Neural progenitor cell (in vitro differentiated cells): Measurements from ENCODE around the gene ISLR. TPM values are rescaled to one million over a fixed set of nuclear protein-coding genes. Genes with fewer than 3 reads are reported as not detected.
A peak's percentile ranks its signal among the peaks of the same experiment; 100 is the strongest.

Experiments
- DNase-seq: peaks from one replicate; pipeline ENCODE4 v3.0.0-alpha.2; 2016; ENCODE audit warnings: low spot score
- H2AFZ ChIP-seq: fragments of 200-600 bp; sonication (generic); replicated peaks from 2 replicates; pipeline ENCODE4 v1.6.1; 2016; ENCODE audit warnings: antibody characterized with exemption
- H3F3A ChIP-seq: fragments of 200-600 bp; sonication (generic); 2 replicates; pipeline ENCODE4 v1.6.1; 2016; ENCODE audit warnings: antibody characterized with exemption, low read depth
- H3K27ac ChIP-seq: fragments of 200-600 bp; sonication (generic); 2 replicates; pipeline ENCODE4 v1.5.1; 2016; ENCODE audit warnings: mild to moderate bottlenecking
- H3K27me3 ChIP-seq: fragments of 200-600 bp; sonication (generic); 2 replicates; pipeline ENCODE4 v1.6.1; 2016; ENCODE audit warnings: mild to moderate bottlenecking, moderate library complexity
- H3K36me3 ChIP-seq: fragments of 200-600 bp; sonication (generic); 2 replicates; pipeline ENCODE4 v1.5.1; 2016
- H3K4me1 ChIP-seq: fragments of 200-600 bp; sonication (generic); 2 replicates; pipeline ENCODE4 v1.6.1; 2016; ENCODE audit warnings: mixed run types
- H3K4me2 ChIP-seq: fragments of 200-600 bp; sonication (generic); 2 replicates; pipeline ENCODE4 v1.6.1; 2016
- H3K4me3 ChIP-seq: fragments of 200-600 bp; sonication (generic); 2 replicates; pipeline ENCODE4 v1.5.1; 2016
- H3K79me2 ChIP-seq: fragments of 200-600 bp; sonication (generic); 2 replicates; pipeline ENCODE4 v1.6.1; 2016; ENCODE audit warnings: low read depth
- H3K9ac ChIP-seq: fragments of 200-600 bp; sonication (generic); 2 replicates; pipeline ENCODE4 v1.6.1; 2016
- H3K9me3 ChIP-seq: fragments of 200-600 bp; sonication (generic); 2 replicates; pipeline ENCODE4 v1.5.1; 2016; ENCODE audit warnings: low read depth
- H4K20me1 ChIP-seq: fragments of 200-600 bp; sonication (generic); 2 replicates; pipeline ENCODE4 v1.6.1; 2016; ENCODE audit warnings: low read depth
- H3K27ac Mint-ChIP-seq: 3 replicates; pipeline ENCODE4 v1.8.0; 2021; ENCODE audit warnings: mixed read lengths
- H3K27me3 Mint-ChIP-seq: 2 replicates; pipeline ENCODE4 v1.8.0; 2022; ENCODE audit warnings: low read depth, mild to moderate bottlenecking, inconsistent platforms, moderate library complexity, mixed read lengths; ENCODE audit not compliant: insufficient read depth
- H3K36me3 Mint-ChIP-seq: 3 replicates; pipeline ENCODE4 v1.8.0; 2021; ENCODE audit warnings: mixed read lengths
- H3K4me1 Mint-ChIP-seq: 3 replicates; pipeline ENCODE4 v1.8.0; 2021; ENCODE audit warnings: mixed read lengths
- H3K4me3 Mint-ChIP-seq: 3 replicates; pipeline ENCODE4 v1.8.0; 2021; ENCODE audit warnings: mild to moderate bottlenecking, moderate library complexity, mixed read lengths
- H3K9me3 Mint-ChIP-seq: 3 replicates; pipeline ENCODE4 v1.8.0; 2020; ENCODE audit warnings: mixed read lengths
- CTCF ChIP-seq: fragments of 200-600 bp; sonication (generic); IDR thresholded peaks from 2 replicates; pipeline ENCODE4 v1.5.1; 2017; ENCODE audit warnings: antibody characterized with exemption, mild to moderate bottlenecking
- EZH2 ChIP-seq: fragments of 200-600 bp; sonication (generic); IDR thresholded peaks from 2 replicates; pipeline ENCODE4 v1.6.1; 2017; ENCODE audit warnings: antibody characterized with exemption, mild to moderate bottlenecking, moderate library complexity
- EZH2phosphoT487 ChIP-seq: fragments of 200-600 bp; sonication (generic); IDR thresholded peaks from 2 replicates; pipeline ENCODE4 v1.6.1; 2017; ENCODE audit warnings: antibody characterized with exemption
- total RNA-seq: library from RNA; depleted of rRNA; stranded (reverse); fragments of >200 nt; gene quantifications from 2 replicates; pipeline ENCODE4 v1.2.3, GENCODE V29; 2015; ENCODE audit warnings: low replicate concordance

ISLR gene
- total RNA-seq, result 0.68 TPM in 1 of 2 replicates, not detected in the other

- no peaks in the 10 kb centered on the region for H3K79me2 ChIP-seq
- no peak within 1 kb of the TSS for H3K27ac ChIP-seq
- H3K27me3 Mint-ChIP-seq, result peaks cover 15% of the 10 kb centered on the region
- peak within 1 kb of the TSS; percentile 12 for H3K4me3 Mint-ChIP-seq
- no peaks in the 10 kb centered on the region for H3K36me3 ChIP-seq
- peaks cover 67% of the 10 kb centered on the region for H3K4me1 Mint-ChIP-seq
- no peak within 1 kb of the TSS for H3K4me3 ChIP-seq
- peak within 1 kb of the TSS; percentile 93 for H2AFZ ChIP-seq
- H3K27me3 ChIP-seq, result no peaks in the 10 kb centered on the region
- no peaks in the 10 kb centered on the region for H3K36me3 Mint-ChIP-seq
- peak within 1 kb of the TSS; percentile 42 for H3K4me2 ChIP-seq
- H3K9ac ChIP-seq, result no peak within 1 kb of the TSS
- H3K9me3 Mint-ChIP-seq, result peaks cover 3% of the 10 kb centered on the region
- no peaks in the 10 kb centered on the region for H3K9me3 ChIP-seq
- DNase-seq, result no peak
- H3K27ac Mint-ChIP-seq, result peak within 1 kb of the TSS; percentile 95
- H4K20me1 ChIP-seq, result no peaks in the 10 kb centered on the region
- H3F3A ChIP-seq, result peaks cover 6% of the 10 kb centered on the region
- H3K4me1 ChIP-seq, result peaks cover 23% of the 10 kb centered on the region
- TF ChIP-seq CTCF (no peak), EZH2phosphoT487 (no peak)
Measured at GRCh38 chr15:74173380-74174218, at the start of gene ISLR. Gene ISLR, plus strand, starts transcription at chr15:74173710. Its CDS starts 1,149 bp downstream, at chr15:74174859.

- Histone ChIP-seq H3K27ac (no peak overlapping the region), H3K79me2 (no peaks in the 10 kb centered on the region), H3K4me1 (peaks cover 26% of the 10 kb centered on the region), H3F3A (peaks cover 4% of the 10 kb centered on the region), H4K20me1 (peaks cover 5% of the 10 kb centered on the region), H3K27me3 (peaks cover 65% of the 10 kb centered on the region), H3K36me3 (no peaks in the 10 kb centered on the region), H2AFZ (no peak overlapping the region), H3K9ac (no peak overlapping the region), H3K4me2 (no peak overlapping the region), H3K4me3 (no peak overlapping the region), H3K9me3 (no peaks in the 10 kb centered on the region)
- peaks cover 55% of the 10 kb centered on the region for H3K4me1 Mint-ChIP-seq
- no peak overlapping the region for H3K27ac Mint-ChIP-seq
- no peak for DNase-seq
- no peak overlapping the region for H3K4me3 Mint-ChIP-seq
- H3K36me3 Mint-ChIP-seq, result no peaks in the 10 kb centered on the region
- H3K27me3 Mint-ChIP-seq, result peaks cover 42% of the 10 kb centered on the region
- TF ChIP-seq CTCF, result no peak
- no peak for TF ChIP-seq EZH2phosphoT487
- no peaks in the 10 kb centered on the region for H3K9me3 Mint-ChIP-seq
Measured at GRCh38 chr15:74124196-74124595, 49.3 kb upstream of the ISLR start.

GRCh38 chr15:74124759-74125158, 48.8 kb upstream of the ISLR start:
- Mint-ChIP-seq H3K27ac (no peak overlapping the region), H3K36me3 (no peaks in the 10 kb centered on the region), H3K4me3 (no peak overlapping the region), H3K4me1 (peaks cover 56% of the 10 kb centered on the region), H3K9me3 (no peaks in the 10 kb centered on the region), H3K27me3 (peaks cover 48% of the 10 kb centered on the region)
- Histone ChIP-seq H4K20me1 (peaks cover 11% of the 10 kb centered on the region), H3K27me3 (peaks cover 70% of the 10 kb centered on the region), H3K9me3 (no peaks in the 10 kb centered on the region), H3K36me3 (no peaks in the 10 kb centered on the region), H3K79me2 (no peaks in the 10 kb centered on the region), H3K4me1 (peaks cover 32% of the 10 kb centered on the region), H3K27ac (no peak overlapping the region), H3K9ac (no peak overlapping the region), H3F3A (peaks cover 10% of the 10 kb centered on the region), H3K4me2 (no peak overlapping the region), H2AFZ (no peak overlapping the region), H3K4me3 (no peak overlapping the region)
- DNase-seq, result no peak
- TF ChIP-seq EZH2 (no peak), CTCF (no peak), EZH2phosphoT487 (no peak)
